G401 (cell line): ENCODE data around the gene CCL26. TPM values are rescaled to one million over a fixed set of nuclear protein-coding genes. Genes with fewer than 3 reads are reported as not detected.

Experiments used
- DNase-seq: peaks from one replicate; pipeline ENCODE4 v3.0.0-alpha.2; 2015; ENCODE audit warnings: low spot score
- in situ Hi-C: cut with HindIII; loops from 2 replicates; pipeline ENCODE4 v1.10.0; 2016; ENCODE audit warnings: low sequenced_read_pairs, mixed read lengths
- total RNA-seq: library from RNA; depleted of rRNA; stranded (reverse); fragments of >200 nt; shearing (Covaris generic); gene quantifications from 2 replicates; pipeline ENCODE4 v1.2.3, GENCODE V29; 2014; rRNA removed

Gene CCL26
- total RNA-seq: not detected in 2 replicates

- in situ Hi-C loops: loop anchor here (25.0 kb wide), 2 partner anchors 110 to 185 kb away; no protein-coding TSS in a partner anchor
- no peak for DNase-seq
Observed at GRCh38 chr7:75772081-75773077, at the start of gene CCL26. Gene CCL26, minus strand, starts transcription at chr7:75772211. Its CDS starts 35 bp downstream, at chr7:75772176.

DNA sequence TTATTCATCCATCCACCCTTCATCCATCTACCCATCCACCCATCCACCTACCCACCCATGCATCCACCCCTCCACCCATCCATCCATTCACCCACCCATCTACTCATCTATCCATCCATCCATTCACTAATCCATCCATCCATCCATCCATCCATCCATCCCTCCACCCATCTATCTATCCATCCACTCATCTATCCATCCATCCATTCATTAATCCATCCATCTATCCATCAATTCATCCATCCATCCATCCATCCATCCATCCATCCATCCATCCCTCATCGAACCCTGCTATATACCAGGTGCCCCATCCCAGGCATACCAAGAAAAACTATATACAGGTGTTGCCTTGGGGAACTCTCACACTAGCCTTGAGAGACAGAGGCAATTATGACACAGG, 48.7 kb upstream of the CCL26 start:
- in situ Hi-C loops: no loop called here
- no peak for DNase-seq

GRCh38 chr7:75819711-75820110, 47.7 kb upstream of the CCL26 start:
- in situ Hi-C loops: no loop called here

GRCh38 chr7:75818472-75818871, 46.5 kb upstream of the CCL26 start:
- no peak for DNase-seq

More at GRCh38 chr7:75819711-75820110, 47.7 kb upstream of the CCL26 start:
- no peak for DNase-seq

GRCh38 chr7:75817116-75817515, 45.1 kb upstream of the CCL26 start:
- in situ Hi-C loops: no loop called here
- DNase-seq: no peak

More at GRCh38 chr7:75818472-75818871, 46.5 kb upstream of the CCL26 start:
- in situ Hi-C loops: no loop called here

DNA sequence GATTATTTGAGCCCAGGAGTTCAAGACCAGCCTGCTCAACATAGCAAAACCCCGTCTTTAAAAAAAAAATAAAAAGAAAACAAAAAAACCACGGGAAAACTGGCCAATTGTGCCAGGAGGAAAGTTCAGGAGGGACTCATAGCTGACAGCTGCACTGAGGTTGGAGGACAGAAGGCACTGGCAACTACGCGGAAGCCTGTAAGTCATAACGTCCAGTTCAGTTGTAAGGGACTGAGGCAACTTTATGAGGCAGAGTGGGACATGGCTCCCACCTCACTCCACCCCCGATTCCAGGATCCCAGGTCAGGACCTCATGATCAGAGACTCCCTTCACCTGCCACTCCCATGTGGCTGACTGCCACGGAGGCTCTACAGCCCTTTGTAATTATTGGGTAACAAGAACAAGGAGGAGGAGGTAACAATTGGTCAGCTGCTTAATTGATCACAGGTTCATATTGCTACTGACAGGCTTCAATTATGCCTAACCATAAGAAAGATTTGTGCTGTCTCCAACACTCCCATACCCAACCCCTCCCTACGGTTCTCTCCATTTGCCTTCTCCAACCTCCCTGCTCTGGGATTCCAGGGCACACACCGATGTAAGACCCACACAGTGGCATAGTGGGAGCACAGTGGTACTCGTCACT, 43.5 kb upstream of the CCL26 start:
- no peak for DNase-seq
- in situ Hi-C loops: no loop called here

GRCh38 chr7:75814407-75814947, 42.5 kb upstream of the CCL26 start:
- in situ Hi-C loops: no loop called here
- DNase-seq: no peak

- in situ Hi-C loops: no loop called here
Observed at GRCh38 chr7:75813781-75814236, 41.8 kb upstream of the CCL26 start, which contains the start of gene CCL24. Gene CCL24, minus strand, starts transcription at chr7:75813806. Its CDS starts 91 bp downstream, at chr7:75813715.

DNA sequence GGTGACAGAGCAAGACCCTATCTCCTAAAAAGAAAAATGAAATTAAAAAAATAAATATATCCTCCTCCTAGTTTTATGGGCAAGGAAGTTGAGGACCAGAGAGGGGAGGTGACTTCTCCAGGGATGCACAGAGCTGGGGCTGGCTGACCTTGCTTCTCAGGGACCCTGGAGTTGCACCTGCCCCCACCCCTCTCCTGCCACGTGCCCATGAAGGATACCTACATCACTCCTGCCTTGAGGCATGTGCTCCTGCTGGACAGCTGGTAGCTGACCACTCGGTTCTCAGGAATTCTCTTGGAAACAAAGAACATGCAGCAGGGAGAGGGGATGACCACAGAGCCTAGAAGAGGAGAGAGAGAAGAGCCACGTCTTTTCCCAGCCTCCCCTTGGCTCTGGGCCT, 41.1 kb upstream of the CCL26 start:
- no peak for DNase-seq
- in situ Hi-C loops: no loop called here

More at GRCh38 chr7:75813781-75814236, 41.8 kb upstream of the CCL26 start, which contains the start of gene CCL24:
- DNase-seq: no peak

DNA sequence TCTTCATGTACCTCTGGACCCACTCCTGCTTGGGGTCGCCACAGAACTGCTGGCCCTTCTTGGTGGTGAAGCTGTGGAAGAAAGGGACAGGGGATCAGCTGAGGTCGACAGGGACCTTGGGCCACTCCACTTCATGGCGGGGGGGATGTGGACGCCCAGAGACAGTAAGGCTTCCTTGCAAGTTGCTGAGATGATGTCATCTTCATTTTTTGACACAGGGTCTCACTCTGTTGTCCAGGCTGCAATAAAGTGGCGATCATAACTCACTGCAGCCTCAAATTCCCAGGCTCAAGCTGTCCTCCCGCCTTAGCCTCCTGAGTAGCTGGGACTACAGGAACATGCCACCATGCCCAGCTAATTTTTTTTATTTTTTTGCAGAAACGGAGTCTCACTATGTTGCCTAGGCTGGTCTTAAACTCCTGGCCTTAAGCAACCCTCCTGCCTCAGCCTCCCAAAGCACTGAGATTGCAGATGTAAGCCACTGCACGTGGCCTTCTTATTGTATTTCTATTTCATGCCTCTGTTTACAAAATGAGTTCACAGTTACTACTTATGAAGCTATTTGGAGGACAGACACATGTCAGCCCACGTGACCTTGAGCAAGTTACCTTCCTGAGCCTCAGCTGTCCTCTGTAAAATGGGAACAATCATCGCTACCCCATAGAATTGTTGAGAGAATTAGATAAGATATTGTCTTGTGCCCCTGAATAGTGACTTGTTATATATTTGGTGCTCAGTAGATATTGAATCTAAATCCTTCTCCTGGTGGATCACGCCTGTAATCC, 40.1 kb upstream of the CCL26 start:
- in situ Hi-C loops: no loop called here
- DNase-seq: no peak

GRCh38 chr7:75809396-75809795, 37.4 kb upstream of the CCL26 start:
- no peak for DNase-seq
- in situ Hi-C loops: no loop called here

- DNase-seq: no peak
- in situ Hi-C loops: no loop called here
Observed at GRCh38 chr7:75808106-75808505, 36.1 kb upstream of the CCL26 start.

- in situ Hi-C loops: no loop called here
Observed at GRCh38 chr7:75807452-75807851, 35.4 kb upstream of the CCL26 start.

GRCh38 chr7:75806560-75807307, 34.7 kb upstream of the CCL26 start:
- in situ Hi-C loops: no loop called here

More at GRCh38 chr7:75807452-75807851, 35.4 kb upstream of the CCL26 start:
- DNase-seq: no peak

DNA sequence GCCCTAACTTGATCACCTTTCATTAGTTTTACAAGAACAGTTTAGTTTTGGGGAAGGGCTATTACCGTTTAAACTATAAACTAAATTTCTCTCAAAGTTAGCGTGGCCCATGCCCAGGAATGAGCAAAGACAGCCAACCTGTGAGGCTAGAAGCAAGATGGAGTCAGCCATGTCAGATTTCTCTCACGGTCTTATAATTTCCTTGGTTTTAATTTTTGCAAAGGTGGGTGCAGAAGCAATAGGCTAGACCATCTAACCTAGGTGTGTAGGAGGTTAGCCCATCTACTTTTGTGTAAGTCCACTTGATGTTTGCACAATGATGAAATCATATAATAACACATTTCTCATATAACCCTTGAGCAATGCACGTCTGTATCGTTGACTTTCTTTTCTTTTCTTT, 32.7 kb upstream of the CCL26 start:
- DNase-seq: no peak
- in situ Hi-C loops: no loop called here

More at GRCh38 chr7:75806560-75807307, 34.7 kb upstream of the CCL26 start:
- DNase-seq: no peak

DNA sequence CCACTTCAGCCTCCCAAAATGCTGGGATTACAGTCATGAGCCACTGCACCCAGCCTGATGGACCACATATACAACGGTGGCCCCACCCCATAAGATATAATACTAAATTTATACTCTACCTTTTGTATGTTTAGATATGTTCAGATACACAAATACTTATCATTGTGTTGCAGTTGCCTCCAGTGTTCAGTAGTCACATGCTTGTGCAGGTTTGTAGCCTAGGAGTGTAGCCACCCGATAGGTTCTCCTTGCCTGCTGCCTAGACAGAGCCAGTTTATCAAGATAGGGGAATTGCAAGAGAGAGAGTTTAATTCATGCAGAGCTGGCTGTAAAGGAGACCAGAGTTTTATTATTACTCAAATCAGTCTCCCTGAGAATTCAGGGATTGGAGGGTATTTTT, 32.0 kb upstream of the CCL26 start:
- no peak for DNase-seq
- in situ Hi-C loops: no loop called here

GRCh38 chr7:75802552-75802821, 30.5 kb upstream of the CCL26 start:
- in situ Hi-C loops: no loop called here
- DNase-seq: no peak

DNA sequence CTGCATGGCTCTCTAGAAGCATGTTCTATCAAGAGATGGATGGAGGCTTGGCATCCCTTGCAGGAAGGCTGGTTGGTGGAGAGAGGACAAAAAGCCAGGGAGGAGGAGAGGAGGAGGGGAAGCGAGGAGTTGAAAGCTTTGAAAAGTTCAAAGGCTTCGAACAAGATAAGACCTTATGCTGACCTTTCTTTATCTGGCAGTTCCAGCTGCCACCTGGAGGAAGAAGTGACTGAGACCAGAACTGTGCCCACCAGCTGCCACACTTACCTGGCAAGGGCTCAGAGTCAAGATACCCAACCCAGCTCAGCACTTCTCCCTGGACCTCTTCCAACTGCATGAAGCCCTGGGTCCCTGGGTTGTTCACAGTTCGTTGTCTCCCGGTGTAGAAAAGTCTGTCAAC, 26.8 kb upstream of the CCL26 start:
- DNase-seq: no peak
- in situ Hi-C loops: no loop called here
